PFSK-1 (cell line): Measurements from ENCODE around the gene PPP1R13L.

Source experiments
- FOXP2 ChIP-seq: optimal IDR thresholded peaks from 2 replicates; pipeline ENCODE3; 2011; ENCODE audit warnings: borderline replicate concordance, control low read depth, inconsistent platforms; ENCODE audit not compliant: insufficient read depth; ENCODE audit errors: extremely low read length, extremely low read depth
- POLR2AphosphoS5 ChIP-seq: IDR thresholded peaks from 2 replicates; pipeline ENCODE4 v1.6.1; 2012; ENCODE audit warnings: low read depth, mild to moderate bottlenecking, control low read depth, low read length, moderate library complexity
- REST ChIP-seq, 2 experiments: IDR thresholded peaks; 2 replicates each; pipeline versions ENCODE4 v1.6.1 to v1.8.0; 2011 to 2012; ENCODE audit warnings: low read depth in 2 of 2, low read length in 2 of 2, control low read depth in 1 of 2, inconsistent platforms in 1 of 2, mild to moderate bottlenecking in 1 of 2, moderate library complexity in 1 of 2; ENCODE audit not compliant: insufficient read depth in 1 of 2
- SIN3A ChIP-seq: IDR thresholded peaks from 2 replicates; pipeline ENCODE4 v1.6.1; 2012; ENCODE audit warnings: mild to moderate bottlenecking, low read length, moderate library complexity, borderline replicate concordance; ENCODE audit not compliant: insufficient read depth
- TAF1 ChIP-seq: IDR thresholded peaks from 2 replicates; pipeline ENCODE4 v1.6.1; 2012; ENCODE audit warnings: low read length, control low read depth, borderline replicate concordance; ENCODE audit not compliant: insufficient read depth

Gene PPP1R13L

GRCh38 chr19:45403781-45404556, 900 bp downstream of the PPP1R13L start:
- TF ChIP-seq REST (IDR thresholded peaks at IDR 0.05; ENCODE audit: insufficient read depth in 1 of 2, low read depth in 2 of 2, low read length in 2 of 2) (no peak), FOXP2 (no peak), TAF1 (no peak), POLR2AphosphoS5 (no peak), SIN3A (no peak)

- no peak for TF ChIP-seq POLR2AphosphoS5
- TF ChIP-seq FOXP2: no peak
- TF ChIP-seq REST (IDR thresholded peaks at IDR 0.05; ENCODE audit: insufficient read depth in 1 of 2, low read depth in 2 of 2, low read length in 2 of 2): no peak
- TF ChIP-seq TAF1: no peak
- TF ChIP-seq SIN3A: no peak
These were observed 1.6 kb downstream of the PPP1R13L start for GRCh38 chr19:45403272-45403671.

- TF ChIP-seq FOXP2 (no peak), TAF1 (no peak), SIN3A (no peak), REST (IDR thresholded peaks at IDR 0.05; ENCODE audit: insufficient read depth in 1 of 2, low read depth in 2 of 2, low read length in 2 of 2) (no peak), POLR2AphosphoS5 (no peak)
These were observed 2.4 kb downstream of the PPP1R13L start for GRCh38 chr19:45402298-45403061.

GRCh38 chr19:45401815-45402214, 3.1 kb downstream of the PPP1R13L start:
- no peak for TF ChIP-seq FOXP2
- no peak for TF ChIP-seq REST (IDR thresholded peaks at IDR 0.05; ENCODE audit: insufficient read depth in 1 of 2, low read depth in 2 of 2, low read length in 2 of 2)
- no peak for TF ChIP-seq POLR2AphosphoS5
- TF ChIP-seq TAF1: no peak
- TF ChIP-seq SIN3A: no peak
